ENCODE results near the gene E4F1. TPM values are rescaled to one million over a fixed set of nuclear protein-coding genes. Genes with fewer than 3 reads are reported as not detected.

The E4F1 gene
- total and polyA plus RNA-seq, 2 of the 13 experiments (the other 11 are each of a cell fraction or from before 2014, with no cell fraction given), result 13.8 to 19.5 TPM

DNA sequence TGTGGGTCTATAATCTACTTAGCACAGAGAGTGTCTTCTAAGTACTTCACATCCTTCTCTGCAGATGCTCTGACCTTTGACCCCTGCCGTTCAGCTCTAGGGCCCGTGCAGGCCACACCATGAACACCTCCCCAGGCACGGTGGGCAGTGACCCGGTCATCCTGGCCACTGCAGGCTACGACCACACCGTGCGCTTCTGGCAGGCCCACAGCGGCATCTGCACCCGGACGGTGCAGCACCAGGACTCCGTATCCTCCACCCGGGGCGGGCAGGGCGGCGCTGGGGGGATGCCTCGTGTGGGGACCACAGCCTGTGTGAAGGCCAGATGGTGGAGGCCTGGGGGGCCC is 17.5 kb upstream of the E4F1 start (continued):
- TF ChIP-seq ZNF674 (CRISPR knock-in tag; IDR thresholded peaks at IDR 0.05; ENCODE audit: low read depth) (no peak), ZNF572 (CRISPR knock-in tag; IDR thresholded peaks at IDR 0.05) (0 out of 2 replicates have a peak, but pooled peaks have one; percentile 61), JDP2 (CRISPR knock-in tag; IDR thresholded peaks at IDR 0.05; ENCODE audit: borderline replicate concordance) (no peak), E2F5 (CRISPR knock-in tag; conservative IDR thresholded peaks at IDR 0.05) (no peak), ZNF496 (CRISPR knock-in tag; IDR thresholded peaks at IDR 0.05; ENCODE audit: insufficient replicate concordance) (no peak), ZBTB7A (CRISPR knock-in tag; IDR thresholded peaks at IDR 0.05) (no peak), WIZ (CRISPR knock-in tag; IDR thresholded peaks at IDR 0.05) (no peak), CBX5 (CRISPR knock-in tag; IDR thresholded peaks at IDR 0.05; ENCODE audit: borderline replicate concordance) (no peak), GTF3A (CRISPR knock-in tag; conservative IDR thresholded peaks at IDR 0.05) (no peak), ZNF335 (CRISPR knock-in tag; IDR thresholded peaks at IDR 0.05) (no peak), ZC3H4 (CRISPR knock-in tag; IDR thresholded peaks at IDR 0.05; ENCODE audit: borderline replicate concordance) (no peak), PBX3 (CRISPR knock-in tag; IDR thresholded peaks at IDR 0.05; ENCODE audit: borderline replicate concordance) (no peak), REL (CRISPR knock-in tag; conservative IDR thresholded peaks at IDR 0.05) (peak; percentile 14; the same call in 1 of the 2 replicates), CEBPG (CRISPR knock-in tag; IDR thresholded peaks at IDR 0.05) (no peak), ZSCAN22 (CRISPR knock-in tag; IDR thresholded peaks at IDR 0.05) (peak; percentile 74; the same call in 1 of the 2 replicates), TSC22D2 (CRISPR knock-in tag; IDR thresholded peaks at IDR 0.05; ENCODE audit: borderline replicate concordance) (no peak), ZNF792 (CRISPR knock-in tag; IDR thresholded peaks at IDR 0.05) (0 out of 2 replicates have a peak, but pooled peaks have one; percentile 12), CHD4 (IDR thresholded peaks at IDR 0.05; ENCODE audit: borderline replicate concordance, low read length) (no peak), HNRNPUL1 (IDR thresholded peaks at IDR 0.05; ENCODE audit: low read depth, low read length) (no peak)
- TF ChIP-seq, protein P1, sequence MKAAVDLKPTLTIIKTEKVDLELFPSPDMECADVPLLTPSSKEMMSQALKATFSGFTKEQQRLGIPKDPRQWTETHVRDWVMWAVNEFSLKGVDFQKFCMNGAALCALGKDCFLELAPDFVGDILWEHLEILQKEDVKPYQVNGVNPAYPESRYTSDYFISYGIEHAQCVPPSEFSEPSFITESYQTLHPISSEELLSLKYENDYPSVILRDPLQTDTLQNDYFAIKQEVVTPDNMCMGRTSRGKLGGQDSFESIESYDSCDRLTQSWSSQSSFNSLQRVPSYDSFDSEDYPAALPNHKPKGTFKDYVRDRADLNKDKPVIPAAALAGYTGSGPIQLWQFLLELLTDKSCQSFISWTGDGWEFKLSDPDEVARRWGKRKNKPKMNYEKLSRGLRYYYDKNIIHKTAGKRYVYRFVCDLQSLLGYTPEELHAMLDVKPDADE (CRISPR knock-in tag; IDR thresholded peaks at IDR 0.05), result no peak
- TF ChIP-seq, protein P2, sequence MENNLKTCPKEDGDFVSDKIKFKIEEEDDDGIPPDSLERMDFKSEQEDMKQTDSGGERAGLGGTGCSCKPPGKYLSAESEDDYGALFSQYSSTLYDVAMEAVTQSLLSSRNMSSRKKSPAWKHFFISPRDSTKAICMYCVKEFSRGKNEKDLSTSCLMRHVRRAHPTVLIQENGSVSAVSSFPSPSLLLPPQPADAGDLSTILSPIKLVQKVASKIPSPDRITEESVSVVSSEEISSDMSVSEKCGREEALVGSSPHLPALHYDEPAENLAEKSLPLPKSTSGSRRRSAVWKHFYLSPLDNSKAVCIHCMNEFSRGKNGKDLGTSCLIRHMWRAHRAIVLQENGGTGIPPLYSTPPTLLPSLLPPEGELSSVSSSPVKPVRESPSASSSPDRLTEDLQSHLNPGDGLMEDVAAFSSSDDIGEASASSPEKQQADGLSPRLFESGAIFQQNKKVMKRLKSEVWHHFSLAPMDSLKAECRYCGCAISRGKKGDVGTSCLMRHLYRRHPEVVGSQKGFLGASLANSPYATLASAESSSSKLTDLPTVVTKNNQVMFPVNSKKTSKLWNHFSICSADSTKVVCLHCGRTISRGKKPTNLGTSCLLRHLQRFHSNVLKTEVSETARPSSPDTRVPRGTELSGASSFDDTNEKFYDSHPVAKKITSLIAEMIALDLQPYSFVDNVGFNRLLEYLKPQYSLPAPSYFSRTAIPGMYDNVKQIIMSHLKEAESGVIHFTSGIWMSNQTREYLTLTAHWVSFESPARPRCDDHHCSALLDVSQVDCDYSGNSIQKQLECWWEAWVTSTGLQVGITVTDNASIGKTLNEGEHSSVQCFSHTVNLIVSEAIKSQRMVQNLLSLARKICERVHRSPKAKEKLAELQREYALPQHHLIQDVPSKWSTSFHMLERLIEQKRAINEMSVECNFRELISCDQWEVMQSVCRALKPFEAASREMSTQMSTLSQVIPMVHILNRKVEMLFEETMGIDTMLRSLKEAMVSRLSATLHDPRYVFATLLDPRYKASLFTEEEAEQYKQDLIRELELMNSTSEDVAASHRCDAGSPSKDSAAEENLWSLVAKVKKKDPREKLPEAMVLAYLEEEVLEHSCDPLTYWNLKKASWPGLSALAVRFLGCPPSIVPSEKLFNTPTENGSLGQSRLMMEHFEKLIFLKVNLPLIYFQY (CRISPR knock-in tag; IDR thresholded peaks at IDR 0.05; ENCODE audit: borderline replicate concordance), result no peak
- TF ChIP-seq, protein P3, sequence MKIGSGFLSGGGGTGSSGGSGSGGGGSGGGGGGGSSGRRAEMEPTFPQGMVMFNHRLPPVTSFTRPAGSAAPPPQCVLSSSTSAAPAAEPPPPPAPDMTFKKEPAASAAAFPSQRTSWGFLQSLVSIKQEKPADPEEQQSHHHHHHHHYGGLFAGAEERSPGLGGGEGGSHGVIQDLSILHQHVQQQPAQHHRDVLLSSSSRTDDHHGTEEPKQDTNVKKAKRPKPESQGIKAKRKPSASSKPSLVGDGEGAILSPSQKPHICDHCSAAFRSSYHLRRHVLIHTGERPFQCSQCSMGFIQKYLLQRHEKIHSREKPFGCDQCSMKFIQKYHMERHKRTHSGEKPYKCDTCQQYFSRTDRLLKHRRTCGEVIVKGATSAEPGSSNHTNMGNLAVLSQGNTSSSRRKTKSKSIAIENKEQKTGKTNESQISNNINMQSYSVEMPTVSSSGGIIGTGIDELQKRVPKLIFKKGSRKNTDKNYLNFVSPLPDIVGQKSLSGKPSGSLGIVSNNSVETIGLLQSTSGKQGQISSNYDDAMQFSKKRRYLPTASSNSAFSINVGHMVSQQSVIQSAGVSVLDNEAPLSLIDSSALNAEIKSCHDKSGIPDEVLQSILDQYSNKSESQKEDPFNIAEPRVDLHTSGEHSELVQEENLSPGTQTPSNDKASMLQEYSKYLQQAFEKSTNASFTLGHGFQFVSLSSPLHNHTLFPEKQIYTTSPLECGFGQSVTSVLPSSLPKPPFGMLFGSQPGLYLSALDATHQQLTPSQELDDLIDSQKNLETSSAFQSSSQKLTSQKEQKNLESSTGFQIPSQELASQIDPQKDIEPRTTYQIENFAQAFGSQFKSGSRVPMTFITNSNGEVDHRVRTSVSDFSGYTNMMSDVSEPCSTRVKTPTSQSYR (CRISPR knock-in tag; IDR thresholded peaks at IDR 0.05; ENCODE audit: borderline replicate concordance), result no peak
